Measurements from ENCODE around the gene SLC35A2. TPM values are rescaled to one million over a fixed set of nuclear protein-coding genes. Genes with fewer than 3 reads are reported as not detected.

The SLC35A2 gene
- total RNA-seq, 1 experiment from 2014 or later, result 35.0 TPM

DNA sequence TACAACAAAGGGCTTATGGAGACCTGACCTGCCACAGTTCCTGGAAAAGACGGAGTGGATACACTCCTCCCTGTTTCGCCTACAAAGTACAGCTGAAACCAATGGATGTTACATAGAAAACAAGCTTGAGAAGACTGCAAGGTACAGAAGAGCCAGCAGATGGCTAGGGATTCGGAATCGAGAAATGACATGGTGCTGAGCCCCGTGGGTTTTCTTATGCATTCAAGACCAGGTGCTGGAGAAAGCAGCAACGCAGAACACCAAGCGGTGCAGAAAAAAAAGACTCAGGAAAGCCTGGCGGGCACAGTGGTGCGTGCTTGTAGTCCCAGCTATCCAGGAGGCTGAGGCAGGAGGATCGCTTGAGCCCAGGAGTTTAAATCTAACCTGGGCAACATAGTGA is 27.7 kb downstream of the SLC35A2 start:
- Histone ChIP-seq H3K4me1 (ENCODE audit: control insufficient read depth in 1 of 2, insufficient read depth in 2 of 2, low read length in 2 of 2) (no peaks in the 10 kb centered on the region), H3K27ac (ENCODE audit: low read depth, low read length) (no peak overlapping the region), H4K20me1 (ENCODE audit: insufficient read depth) (no peaks in the 10 kb centered on the region), H3K79me2 (ENCODE audit: insufficient read depth, low read length) (no peaks in the 10 kb centered on the region), H3K9me3 (ENCODE audit: control insufficient read depth in 1 of 2, insufficient read depth in 1 of 2, low read depth in 1 of 2, low read length in 2 of 2) (no peaks in the 10 kb centered on the region), H3K4me3 (replicated peaks in 1 of 2; ENCODE audit: low read depth in 1 of 2, low read length in 2 of 2) (no peak overlapping the region), H2AFZ (ENCODE audit: low read depth, low read length, poor library complexity, severe bottlenecking) (no peak overlapping the region), H3K9ac (ENCODE audit: low read length) (no peak overlapping the region), H3K27me3 (ENCODE audit: insufficient read depth, low read length) (no peaks in the 10 kb centered on the region), H3K9me2 (ENCODE audit: insufficient read depth) (no peaks in the 10 kb centered on the region), H3K4me2 (ENCODE audit: low read length) (no peak overlapping the region), H3K36me3 (ENCODE audit: control insufficient read depth in 1 of 2, insufficient read depth in 2 of 2, low read length in 2 of 2) (no peaks in the 10 kb centered on the region)
- intact Hi-C loops (cut with micrococcal nuclease), result no loop called here
- CTCF ChIA-PET, result no interaction called here
- ATAC-seq (no peak), DNase-seq (ENCODE audit: low read depth, low spot score) (no peak)
- RAD21 ChIA-PET (ENCODE audit: low non-redundant PET in 1 of 2, low total read pairs in 2 of 2, uncharacterized antibody in 2 of 2, unreplicated experiment in 2 of 2), result no interaction called here
- POLR2A ChIA-PET, result no interaction called here
- TF ChIP-seq CBX3 (IDR thresholded peaks at IDR 0.05; ENCODE audit: low read depth), result no peak
- no peak for TF ChIP-seq CEBPB (IDR thresholded peaks at IDR 0.05; ENCODE audit: low read depth)
- no peak for TF ChIP-seq SIN3A (IDR thresholded peaks at IDR 0.05; ENCODE audit: low read depth)
- TF ChIP-seq POLR2A (IDR thresholded peaks at IDR 0.05; ENCODE audit: borderline replicate concordance, extremely low read depth, insufficient read depth, insufficient read length), result no peak
- no peak for TF ChIP-seq JUND (IDR thresholded peaks at IDR 0.05)
- TF ChIP-seq, protein P1, sequence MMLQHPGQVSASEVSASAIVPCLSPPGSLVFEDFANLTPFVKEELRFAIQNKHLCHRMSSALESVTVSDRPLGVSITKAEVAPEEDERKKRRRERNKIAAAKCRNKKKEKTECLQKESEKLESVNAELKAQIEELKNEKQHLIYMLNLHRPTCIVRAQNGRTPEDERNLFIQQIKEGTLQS (IDR thresholded peaks at IDR 0.05), result no peak
- TF ChIP-seq, protein P2, sequence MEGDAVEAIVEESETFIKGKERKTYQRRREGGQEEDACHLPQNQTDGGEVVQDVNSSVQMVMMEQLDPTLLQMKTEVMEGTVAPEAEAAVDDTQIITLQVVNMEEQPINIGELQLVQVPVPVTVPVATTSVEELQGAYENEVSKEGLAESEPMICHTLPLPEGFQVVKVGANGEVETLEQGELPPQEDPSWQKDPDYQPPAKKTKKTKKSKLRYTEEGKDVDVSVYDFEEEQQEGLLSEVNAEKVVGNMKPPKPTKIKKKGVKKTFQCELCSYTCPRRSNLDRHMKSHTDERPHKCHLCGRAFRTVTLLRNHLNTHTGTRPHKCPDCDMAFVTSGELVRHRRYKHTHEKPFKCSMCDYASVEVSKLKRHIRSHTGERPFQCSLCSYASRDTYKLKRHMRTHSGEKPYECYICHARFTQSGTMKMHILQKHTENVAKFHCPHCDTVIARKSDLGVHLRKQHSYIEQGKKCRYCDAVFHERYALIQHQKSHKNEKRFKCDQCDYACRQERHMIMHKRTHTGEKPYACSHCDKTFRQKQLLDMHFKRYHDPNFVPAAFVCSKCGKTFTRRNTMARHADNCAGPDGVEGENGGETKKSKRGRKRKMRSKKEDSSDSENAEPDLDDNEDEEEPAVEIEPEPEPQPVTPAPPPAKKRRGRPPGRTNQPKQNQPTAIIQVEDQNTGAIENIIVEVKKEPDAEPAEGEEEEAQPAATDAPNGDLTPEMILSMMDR (IDR thresholded peaks at IDR 0.05 in 2 of 3, conservative IDR thresholded peaks at IDR 0.05 in 1 of 3; ENCODE audit: borderline replicate concordance in 1 of 3, insufficient read depth in 1 of 3, low read depth in 2 of 3, low read length in 2 of 3), result no peak
- TF ChIP-seq EGR1 (IDR thresholded peaks at IDR 0.05; ENCODE audit: low read depth), result no peak
- no peak for TF ChIP-seq SRF (IDR thresholded peaks at IDR 0.05; ENCODE audit: low read depth)
- TF ChIP-seq, protein P3, sequence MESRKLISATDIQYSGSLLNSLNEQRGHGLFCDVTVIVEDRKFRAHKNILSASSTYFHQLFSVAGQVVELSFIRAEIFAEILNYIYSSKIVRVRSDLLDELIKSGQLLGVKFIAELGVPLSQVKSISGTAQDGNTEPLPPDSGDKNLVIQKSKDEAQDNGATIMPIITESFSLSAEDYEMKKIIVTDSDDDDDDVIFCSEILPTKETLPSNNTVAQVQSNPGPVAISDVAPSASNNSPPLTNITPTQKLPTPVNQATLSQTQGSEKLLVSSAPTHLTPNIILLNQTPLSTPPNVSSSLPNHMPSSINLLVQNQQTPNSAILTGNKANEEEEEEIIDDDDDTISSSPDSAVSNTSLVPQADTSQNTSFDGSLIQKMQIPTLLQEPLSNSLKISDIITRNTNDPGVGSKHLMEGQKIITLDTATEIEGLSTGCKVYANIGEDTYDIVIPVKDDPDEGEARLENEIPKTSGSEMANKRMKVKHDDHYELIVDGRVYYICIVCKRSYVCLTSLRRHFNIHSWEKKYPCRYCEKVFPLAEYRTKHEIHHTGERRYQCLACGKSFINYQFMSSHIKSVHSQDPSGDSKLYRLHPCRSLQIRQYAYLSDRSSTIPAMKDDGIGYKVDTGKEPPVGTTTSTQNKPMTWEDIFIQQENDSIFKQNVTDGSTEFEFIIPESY (IDR thresholded peaks at IDR 0.05; ENCODE audit: extremely low read depth, insufficient replicate concordance, low read length), result no peak
- no peak for TF ChIP-seq ELF1 (IDR thresholded peaks at IDR 0.05; ENCODE audit: borderline replicate concordance, low read depth)
- TF ChIP-seq EZH2 (IDR thresholded peaks at IDR 0.05), result no peak
- no peak for TF ChIP-seq POLR2AphosphoS5 (IDR thresholded peaks at IDR 0.05; ENCODE audit: low read depth, low read length)
- TF ChIP-seq EZH2phosphoT487 (IDR thresholded peaks at IDR 0.05; ENCODE audit: borderline replicate concordance), result no peak
- TF ChIP-seq, protein P4, sequence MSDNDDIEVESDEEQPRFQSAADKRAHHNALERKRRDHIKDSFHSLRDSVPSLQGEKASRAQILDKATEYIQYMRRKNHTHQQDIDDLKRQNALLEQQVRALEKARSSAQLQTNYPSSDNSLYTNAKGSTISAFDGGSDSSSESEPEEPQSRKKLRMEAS (IDR thresholded peaks at IDR 0.05), result no peak
- TF ChIP-seq SP1 (IDR thresholded peaks at IDR 0.05; ENCODE audit: low read depth), result no peak
- TF ChIP-seq, protein P5, sequence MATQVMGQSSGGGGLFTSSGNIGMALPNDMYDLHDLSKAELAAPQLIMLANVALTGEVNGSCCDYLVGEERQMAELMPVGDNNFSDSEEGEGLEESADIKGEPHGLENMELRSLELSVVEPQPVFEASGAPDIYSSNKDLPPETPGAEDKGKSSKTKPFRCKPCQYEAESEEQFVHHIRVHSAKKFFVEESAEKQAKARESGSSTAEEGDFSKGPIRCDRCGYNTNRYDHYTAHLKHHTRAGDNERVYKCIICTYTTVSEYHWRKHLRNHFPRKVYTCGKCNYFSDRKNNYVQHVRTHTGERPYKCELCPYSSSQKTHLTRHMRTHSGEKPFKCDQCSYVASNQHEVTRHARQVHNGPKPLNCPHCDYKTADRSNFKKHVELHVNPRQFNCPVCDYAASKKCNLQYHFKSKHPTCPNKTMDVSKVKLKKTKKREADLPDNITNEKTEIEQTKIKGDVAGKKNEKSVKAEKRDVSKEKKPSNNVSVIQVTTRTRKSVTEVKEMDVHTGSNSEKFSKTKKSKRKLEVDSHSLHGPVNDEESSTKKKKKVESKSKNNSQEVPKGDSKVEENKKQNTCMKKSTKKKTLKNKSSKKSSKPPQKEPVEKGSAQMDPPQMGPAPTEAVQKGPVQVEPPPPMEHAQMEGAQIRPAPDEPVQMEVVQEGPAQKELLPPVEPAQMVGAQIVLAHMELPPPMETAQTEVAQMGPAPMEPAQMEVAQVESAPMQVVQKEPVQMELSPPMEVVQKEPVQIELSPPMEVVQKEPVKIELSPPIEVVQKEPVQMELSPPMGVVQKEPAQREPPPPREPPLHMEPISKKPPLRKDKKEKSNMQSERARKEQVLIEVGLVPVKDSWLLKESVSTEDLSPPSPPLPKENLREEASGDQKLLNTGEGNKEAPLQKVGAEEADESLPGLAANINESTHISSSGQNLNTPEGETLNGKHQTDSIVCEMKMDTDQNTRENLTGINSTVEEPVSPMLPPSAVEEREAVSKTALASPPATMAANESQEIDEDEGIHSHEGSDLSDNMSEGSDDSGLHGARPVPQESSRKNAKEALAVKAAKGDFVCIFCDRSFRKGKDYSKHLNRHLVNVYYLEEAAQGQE (IDR thresholded peaks at IDR 0.05; ENCODE audit: low read depth), result no peak
- no peak for TF ChIP-seq ZNF274 (IDR thresholded peaks at IDR 0.05; ENCODE audit: low read depth, low read length)
- no peak for TF ChIP-seq ZFX (IDR thresholded peaks at IDR 0.05)
- TF ChIP-seq FOSL1 (IDR thresholded peaks at IDR 0.05; ENCODE audit: low read depth), result no peak
- no TSS peak for BruUV-seq (replicated peaks)
